Adipocyte (in vitro differentiated cells): Measurements from ENCODE around the gene NEK6.
A peak's percentile ranks its signal among the peaks of the same experiment; 100 is the strongest.

Experiments
- DNase-seq: peaks from one replicate; pipeline ENCODE4 v3.0.0-alpha.2; 2015; ENCODE audit warnings: low read depth
- H3K27me3 ChIP-seq: replicated peaks from 2 replicates; pipeline ENCODE4 v1.7.0; 2013; ENCODE audit warnings: mild to moderate bottlenecking, low read length, moderate library complexity; ENCODE audit not compliant: control insufficient read depth, insufficient read depth
- H3K36me3 ChIP-seq: 2 replicates; pipeline ENCODE4 v1.7.0; 2013; ENCODE audit warnings: low read length, mild to moderate bottlenecking, moderate library complexity; ENCODE audit not compliant: control insufficient read depth, insufficient read depth, severe bottlenecking
- H3K4me1 ChIP-seq: 2 replicates; pipeline ENCODE4 v1.7.0; 2013; ENCODE audit warnings: mild to moderate bottlenecking, low read length, moderate library complexity; ENCODE audit not compliant: control insufficient read depth, insufficient read depth
- H3K4me3 ChIP-seq: 2 replicates; pipeline ENCODE4 v1.7.0; 2013; ENCODE audit warnings: mild to moderate bottlenecking, low read length, moderate library complexity
- H3K9ac ChIP-seq: 2 replicates; pipeline ENCODE4 v1.7.0; 2013; ENCODE audit warnings: mild to moderate bottlenecking, low read length, moderate library complexity
- H3K9me3 ChIP-seq: 2 replicates; pipeline ENCODE4 v1.7.0; 2013; ENCODE audit warnings: mild to moderate bottlenecking, low read length, moderate library complexity; ENCODE audit not compliant: control insufficient read depth

NEK6 gene

GRCh38 chr9:124320062-124320973 lies 62.6 kb downstream of the NEK6 start:
- no peaks in the 10 kb centered on the region for H3K27me3 ChIP-seq
- H3K4me1 ChIP-seq = no peaks in the 10 kb centered on the region
- H3K36me3 ChIP-seq = peaks cover 91% of the 10 kb centered on the region
- H3K4me3 ChIP-seq = no peak overlapping the region
- no peaks in the 10 kb centered on the region for H3K9me3 ChIP-seq
- DNase-seq = peak; percentile 83
- H3K9ac ChIP-seq = peak overlapping the region; percentile 42

GRCh38 chr9:124321416-124321815 lies 63.7 kb downstream of the NEK6 start:
- no peak overlapping the region for H3K9ac ChIP-seq
- DNase-seq = no peak
- H3K27me3 ChIP-seq = no peaks in the 10 kb centered on the region
- peaks cover 91% of the 10 kb centered on the region for H3K36me3 ChIP-seq
- no peaks in the 10 kb centered on the region for H3K9me3 ChIP-seq
- H3K4me1 ChIP-seq = no peaks in the 10 kb centered on the region
- no peak overlapping the region for H3K4me3 ChIP-seq

- H3K36me3 ChIP-seq = peaks cover 91% of the 10 kb centered on the region
Measured at GRCh38 chr9:124321935-124322334, 64.2 kb downstream of the NEK6 start.

GRCh38 chr9:124322618-124323432 lies 65.1 kb downstream of the NEK6 start:
- Histone ChIP-seq H3K27me3 (no peaks in the 10 kb centered on the region), H3K4me3 (no peak overlapping the region), H3K4me1 (no peaks in the 10 kb centered on the region), H3K9ac (peak overlapping the region; percentile 5), H3K36me3 (peaks cover 91% of the 10 kb centered on the region), H3K9me3 (no peaks in the 10 kb centered on the region)
- DNase-seq = no peak

More at GRCh38 chr9:124321935-124322334, 64.2 kb downstream of the NEK6 start:
- no peak overlapping the region for H3K4me3 ChIP-seq
- H3K4me1 ChIP-seq = no peaks in the 10 kb centered on the region
- H3K27me3 ChIP-seq = no peaks in the 10 kb centered on the region
- H3K9ac ChIP-seq = no peak overlapping the region
- H3K9me3 ChIP-seq = no peaks in the 10 kb centered on the region
- DNase-seq = no peak

GRCh38 chr9:124323904-124324303 lies 66.2 kb downstream of the NEK6 start:
- H3K36me3 ChIP-seq = peaks cover 96% of the 10 kb centered on the region
- no peaks in the 10 kb centered on the region for H3K27me3 ChIP-seq

DNA sequence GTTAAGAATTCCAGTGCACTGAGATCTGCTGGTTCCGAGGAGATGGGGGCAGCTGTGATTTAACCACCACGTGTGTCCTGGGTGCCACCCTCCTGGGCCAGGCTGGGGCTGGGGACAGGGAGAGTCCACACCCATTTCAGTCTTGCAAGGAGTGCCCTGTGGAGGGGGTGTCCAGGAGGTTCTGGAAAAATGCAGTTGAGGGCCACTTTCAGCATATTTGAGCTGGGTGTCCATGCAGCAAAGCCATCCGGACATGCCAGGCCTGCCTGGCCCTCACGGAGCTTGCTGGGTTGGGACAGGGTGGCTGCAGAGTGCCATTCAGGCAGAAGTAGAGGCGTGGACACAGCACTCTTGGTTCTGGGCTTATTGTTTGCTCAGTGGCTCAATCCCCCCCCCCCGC lies 68.1 kb downstream of the NEK6 start:
- Histone ChIP-seq H3K9me3 (no peaks in the 10 kb centered on the region), H3K9ac (no peak overlapping the region), H3K4me1 (no peaks in the 10 kb centered on the region), H3K4me3 (no peak overlapping the region), H3K27me3 (no peaks in the 10 kb centered on the region), H3K36me3 (peaks cover 98% of the 10 kb centered on the region)
- no peak for DNase-seq

More at GRCh38 chr9:124323904-124324303, 66.2 kb downstream of the NEK6 start:
- Histone ChIP-seq H3K4me3 (no peak overlapping the region), H3K4me1 (no peaks in the 10 kb centered on the region), H3K9me3 (no peaks in the 10 kb centered on the region), H3K9ac (no peak overlapping the region)
- no peak for DNase-seq

DNA sequence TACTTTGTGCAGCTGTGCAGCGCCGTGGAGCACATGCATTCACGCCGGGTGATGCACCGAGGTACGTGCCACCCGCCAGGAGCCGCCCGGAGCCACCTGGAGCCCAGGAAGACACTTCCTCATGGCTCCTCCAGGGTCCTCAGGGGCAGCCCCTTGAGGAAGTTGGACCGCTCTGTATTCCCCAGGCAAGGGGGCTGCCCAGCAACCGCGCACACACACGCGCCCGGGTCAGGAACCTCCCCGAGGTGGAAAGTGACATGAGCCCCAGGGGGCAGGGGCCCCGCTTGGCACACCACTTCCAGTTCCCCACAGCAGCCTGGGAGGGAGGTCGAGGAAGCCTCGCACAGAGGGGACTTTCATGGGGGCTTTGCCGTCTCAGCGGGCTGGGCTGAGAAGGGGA lies 68.6 kb downstream of the NEK6 start:
- Histone ChIP-seq H3K36me3 (peaks cover 96% of the 10 kb centered on the region), H3K9ac (no peak overlapping the region), H3K9me3 (no peaks in the 10 kb centered on the region), H3K27me3 (no peaks in the 10 kb centered on the region), H3K4me3 (no peak overlapping the region), H3K4me1 (no peaks in the 10 kb centered on the region)
- DNase-seq = no peak

- H3K4me3 ChIP-seq = no peak overlapping the region
- no peaks in the 10 kb centered on the region for H3K27me3 ChIP-seq
- no peaks in the 10 kb centered on the region for H3K4me1 ChIP-seq
- no peak overlapping the region for H3K9ac ChIP-seq
- peaks cover 96% of the 10 kb centered on the region for H3K36me3 ChIP-seq
- H3K9me3 ChIP-seq = no peaks in the 10 kb centered on the region
- DNase-seq = no peak
Measured at GRCh38 chr9:124327491-124327890, 69.7 kb downstream of the NEK6 start.

DNA sequence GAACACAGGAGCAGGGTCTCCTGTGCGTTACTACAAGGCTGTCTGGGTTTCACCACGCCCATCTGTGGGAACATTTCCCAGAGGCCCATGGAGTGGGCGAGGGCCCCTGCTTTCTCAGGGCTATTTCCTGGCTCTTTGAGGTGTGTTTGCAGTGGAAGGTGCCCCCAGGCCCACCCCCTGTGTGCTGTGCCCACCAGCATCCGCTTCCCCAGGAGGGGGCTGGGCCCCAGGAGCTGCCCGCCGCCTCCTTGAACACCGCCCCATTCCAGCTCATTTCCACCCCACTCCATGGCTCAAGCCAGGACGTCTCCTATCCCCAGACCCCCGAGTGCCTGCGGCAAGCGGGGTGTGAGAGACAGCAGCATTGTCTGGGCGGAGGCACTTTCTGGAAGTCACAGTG lies 70.5 kb downstream of the NEK6 start:
- Histone ChIP-seq H3K4me1 (no peaks in the 10 kb centered on the region), H3K36me3 (peaks cover 96% of the 10 kb centered on the region), H3K9me3 (no peaks in the 10 kb centered on the region), H3K4me3 (no peak overlapping the region), H3K9ac (no peak overlapping the region), H3K27me3 (no peaks in the 10 kb centered on the region)
- no peak for DNase-seq

DNA sequence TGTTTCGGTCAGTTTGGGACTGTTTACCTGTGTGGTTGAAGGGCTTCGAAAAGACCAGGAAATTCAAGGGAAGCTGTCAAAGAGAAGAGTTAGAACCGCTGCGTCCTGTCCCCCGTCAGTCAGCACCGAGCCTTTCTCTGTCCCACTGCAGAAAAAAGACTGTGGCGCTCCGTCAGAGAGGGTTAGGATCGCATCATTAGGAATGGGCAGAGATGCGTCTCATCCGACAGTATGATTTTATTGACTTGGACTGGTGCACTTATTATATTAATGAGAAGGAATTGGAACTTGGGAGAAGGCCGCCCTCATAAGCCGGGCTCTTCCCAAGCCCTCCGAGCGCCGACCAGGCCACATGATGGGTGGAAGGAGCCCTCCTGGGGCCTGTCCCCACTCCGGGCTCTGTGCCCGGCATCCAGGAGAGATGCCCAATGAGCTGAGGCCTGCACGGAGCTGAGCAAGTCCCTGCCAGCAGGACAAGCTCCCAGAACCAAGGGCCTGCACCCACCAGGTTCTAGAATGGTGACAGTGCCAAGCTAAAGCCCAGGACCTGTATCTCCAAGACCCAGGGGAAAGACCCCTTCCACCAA lies 71.5 kb downstream of the NEK6 start:
- no peak for DNase-seq
- H3K36me3 ChIP-seq = peaks cover 94% of the 10 kb centered on the region

More for the DNA sequence above, 71.5 kb downstream of the NEK6 start:
- Histone ChIP-seq H3K9ac (no peak overlapping the region), H3K27me3 (no peaks in the 10 kb centered on the region), H3K9me3 (no peaks in the 10 kb centered on the region), H3K4me1 (no peaks in the 10 kb centered on the region), H3K4me3 (no peak overlapping the region)
